HFF-Myc (cell line): ENCODE measurements around the gene GABBR2.

ENCODE experiments used
- DNase-seq: peaks from one replicate; pipeline ENCODE4 v3.0.0-alpha.2; 2011; ENCODE audit warnings: low read depth; ENCODE audit errors: extremely low read depth
- H3K4me3 ChIP-seq: replicated peaks from 2 replicates; pipeline ENCODE4 v1.5.1; 2011; ENCODE audit warnings: low read depth, mild to moderate bottlenecking, control low read depth, low read length
- CTCF ChIP-seq: IDR thresholded peaks from 2 replicates; pipeline ENCODE4 v1.5.1; 2012; ENCODE audit warnings: mild to moderate bottlenecking, low read depth, low read length, control low read depth; ENCODE audit errors: missing control alignments

GABBR2 gene

GRCh38 chr9:98732801-98733200, 24.1 kb upstream of the GABBR2 start:
- H3K4me3 ChIP-seq: no peak overlapping the region
- no peak for DNase-seq
- TF ChIP-seq CTCF: no peak

- TF ChIP-seq CTCF: no peak
- no peak for DNase-seq
- H3K4me3 ChIP-seq: no peak overlapping the region
Measured at GRCh38 chr9:98732091-98732490, 23.4 kb upstream of the GABBR2 start.

GRCh38 chr9:98730871-98731270, 22.1 kb upstream of the GABBR2 start:
- TF ChIP-seq CTCF: no peak
- no peak overlapping the region for H3K4me3 ChIP-seq
- DNase-seq: no peak

- H3K4me3 ChIP-seq: no peak overlapping the region
- no peak for DNase-seq
- TF ChIP-seq CTCF: no peak
Measured at GRCh38 chr9:98728500-98728899, 19.8 kb upstream of the GABBR2 start.

DNA sequence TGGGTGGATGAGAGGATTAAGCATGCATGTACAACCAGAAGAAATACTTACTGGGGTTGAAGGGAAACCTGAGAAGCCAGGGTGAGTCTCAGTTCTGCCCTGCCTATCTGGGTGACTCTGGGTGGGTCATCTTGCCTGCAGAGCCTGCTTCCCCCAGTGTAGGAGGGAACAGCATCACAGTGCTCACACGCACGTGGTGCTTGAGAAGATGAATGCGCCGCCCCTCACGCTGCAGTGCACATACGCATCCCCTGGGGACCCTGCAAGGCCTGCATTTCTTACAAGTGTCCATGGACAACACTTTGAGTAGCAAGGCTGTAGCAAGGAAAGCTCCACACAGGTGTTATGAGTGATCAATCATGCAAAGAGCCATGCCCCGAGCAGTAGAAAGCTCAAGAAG, 18.7 kb upstream of the GABBR2 start:
- no peak for DNase-seq
- no peak for TF ChIP-seq CTCF
- no peak overlapping the region for H3K4me3 ChIP-seq

- no peak for TF ChIP-seq CTCF
- DNase-seq: peak; percentile 41
- no peak overlapping the region for H3K4me3 ChIP-seq
Measured at GRCh38 chr9:98726735-98727134, 18.0 kb upstream of the GABBR2 start.

DNA sequence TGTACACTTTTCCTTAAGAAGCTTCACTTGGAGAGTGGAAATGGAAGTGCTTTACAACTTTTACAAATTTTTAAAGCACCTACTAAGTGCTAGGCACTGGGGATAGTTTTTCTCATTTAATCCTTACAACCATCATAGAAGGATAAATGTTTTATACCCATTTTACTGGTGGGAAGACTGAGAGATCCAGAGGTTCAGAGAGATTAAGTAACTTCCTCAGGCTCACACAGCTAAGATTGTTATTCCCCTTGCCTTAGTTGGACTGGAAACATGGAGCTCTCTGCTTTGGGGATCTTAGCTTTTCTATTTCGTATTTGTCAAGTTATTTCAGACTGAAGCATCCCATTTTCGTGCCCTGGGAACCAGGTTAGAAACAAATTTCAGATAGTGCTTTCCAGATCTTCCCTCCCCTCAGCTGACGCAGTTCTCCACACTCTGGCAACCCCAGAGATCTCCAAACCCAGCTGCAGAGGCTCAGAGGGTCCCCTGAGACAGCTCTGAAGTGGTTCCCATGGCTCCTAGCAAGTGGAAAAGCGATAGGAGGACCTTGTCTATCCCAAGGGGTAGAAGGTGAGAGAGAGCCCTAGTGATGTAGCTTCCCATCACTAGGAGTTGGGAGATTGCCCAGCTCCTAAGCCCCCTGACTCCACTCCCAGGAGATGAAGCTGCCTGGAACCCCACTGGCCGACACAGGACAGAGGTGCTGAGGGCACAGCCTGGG, 16.2 kb upstream of the GABBR2 start:
- no peak overlapping the region for H3K4me3 ChIP-seq
- no peak for DNase-seq
- TF ChIP-seq CTCF: no peak
